HG03457 (cell line): ENCODE data around the gene RAPGEF2.

Source experiments
- ATAC-seq: cut with Tn5 transposase; IDR thresholded peaks from one replicate; pipeline ENCODE4 v1.9.1; 2021; ENCODE audit warnings: moderate number of reproducible peaks; ENCODE audit not compliant: unreplicated experiment

RAPGEF2 gene

DNA sequence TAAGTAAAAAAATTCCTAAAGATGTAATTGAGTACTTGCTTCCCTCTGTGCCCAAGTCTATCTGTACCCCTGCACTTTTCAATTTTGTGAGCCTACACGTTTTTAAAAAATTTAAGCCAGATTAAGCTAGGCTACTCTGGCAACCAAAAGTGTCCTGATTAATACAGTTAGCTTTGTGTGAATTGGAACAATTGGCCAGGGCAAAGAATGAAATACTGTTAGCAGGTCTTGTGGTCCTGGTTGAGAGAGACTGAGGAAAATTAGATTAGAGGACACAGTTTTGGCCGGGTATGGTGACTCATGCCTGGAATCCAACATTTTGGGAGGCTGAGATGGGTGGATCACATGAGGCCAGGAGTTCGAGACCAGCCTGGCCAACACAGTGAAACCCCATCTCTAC, 293.3 kb downstream of the RAPGEF2 start:
- no peak for ATAC-seq

DNA sequence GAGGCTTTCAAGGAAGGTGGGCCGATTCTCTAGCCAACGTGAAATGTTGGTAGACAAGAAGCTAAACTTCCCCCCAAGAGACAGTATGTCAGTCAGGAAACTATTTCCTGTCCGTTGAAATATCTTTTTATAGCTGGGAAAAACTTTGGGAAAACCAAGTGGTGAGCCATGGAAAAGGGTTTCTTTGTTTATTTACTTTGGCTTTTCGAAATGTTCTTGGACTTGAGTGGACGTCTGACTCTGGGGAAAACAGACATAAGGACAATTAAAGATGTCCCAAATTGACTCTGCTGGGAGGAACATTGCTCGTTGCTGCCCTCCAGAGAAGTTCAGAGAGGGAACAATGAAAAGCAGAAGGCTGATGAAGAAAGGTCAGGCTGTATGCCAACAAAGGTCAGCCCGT, 295.4 kb downstream of the RAPGEF2 start:
- ATAC-seq, result no peak

DNA sequence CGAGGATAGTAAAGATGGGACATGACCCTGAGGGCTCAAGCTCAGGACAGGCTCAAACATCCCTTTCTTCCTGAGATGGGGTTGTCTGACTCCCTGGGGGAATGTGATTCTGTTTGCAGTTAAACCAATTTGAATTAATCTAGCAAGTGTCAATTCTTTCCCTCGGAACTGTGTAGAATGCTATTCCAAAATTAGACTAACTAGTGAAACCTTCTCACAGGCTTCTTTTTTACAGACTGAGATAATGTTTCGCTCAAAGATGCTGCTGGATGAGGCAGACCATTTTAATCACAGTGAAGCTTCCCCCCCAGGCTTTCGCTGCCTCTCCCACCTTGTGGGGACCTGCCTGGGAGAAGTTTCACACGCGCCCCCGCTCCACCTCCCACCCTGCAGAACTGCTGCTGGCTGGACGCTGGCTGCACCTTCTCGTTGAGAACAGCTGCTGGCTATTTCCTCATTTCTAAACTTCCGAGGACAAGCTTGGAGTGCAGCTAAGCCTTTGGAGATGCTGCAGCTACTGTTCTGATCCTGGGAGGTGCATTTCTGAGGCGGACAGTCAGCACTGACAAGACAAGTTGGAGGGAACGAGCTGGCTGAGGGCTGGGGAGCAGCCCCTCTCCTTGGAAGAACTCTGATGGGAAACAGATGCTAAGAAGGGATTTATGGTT, 297.8 kb downstream of the RAPGEF2 start:
- ATAC-seq, result no peak

DNA sequence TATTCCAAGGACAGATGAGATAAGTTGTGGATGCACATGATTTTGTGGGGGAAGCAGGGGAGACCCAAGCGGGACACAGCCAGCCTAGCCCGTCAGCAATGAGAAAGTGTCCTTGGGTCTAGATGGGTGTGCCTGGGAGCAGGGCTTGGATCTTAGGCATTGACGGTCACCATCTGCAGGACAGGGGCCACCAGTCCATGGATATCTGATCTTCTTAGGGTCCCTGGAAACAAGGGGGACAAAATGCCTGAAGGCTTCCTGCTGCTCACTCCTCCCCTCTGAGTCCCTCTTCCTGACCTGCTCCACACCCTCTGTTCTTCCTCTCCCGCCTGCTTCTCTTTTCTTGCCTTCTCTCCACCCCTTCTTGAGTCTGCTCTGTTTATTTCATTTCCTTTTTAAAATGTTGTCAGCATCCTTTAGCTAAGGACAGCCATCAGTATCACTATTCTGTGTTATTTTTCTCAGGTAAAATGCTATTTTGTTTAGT, 298.4 kb downstream of the RAPGEF2 start:
- ATAC-seq, result no peak

DNA sequence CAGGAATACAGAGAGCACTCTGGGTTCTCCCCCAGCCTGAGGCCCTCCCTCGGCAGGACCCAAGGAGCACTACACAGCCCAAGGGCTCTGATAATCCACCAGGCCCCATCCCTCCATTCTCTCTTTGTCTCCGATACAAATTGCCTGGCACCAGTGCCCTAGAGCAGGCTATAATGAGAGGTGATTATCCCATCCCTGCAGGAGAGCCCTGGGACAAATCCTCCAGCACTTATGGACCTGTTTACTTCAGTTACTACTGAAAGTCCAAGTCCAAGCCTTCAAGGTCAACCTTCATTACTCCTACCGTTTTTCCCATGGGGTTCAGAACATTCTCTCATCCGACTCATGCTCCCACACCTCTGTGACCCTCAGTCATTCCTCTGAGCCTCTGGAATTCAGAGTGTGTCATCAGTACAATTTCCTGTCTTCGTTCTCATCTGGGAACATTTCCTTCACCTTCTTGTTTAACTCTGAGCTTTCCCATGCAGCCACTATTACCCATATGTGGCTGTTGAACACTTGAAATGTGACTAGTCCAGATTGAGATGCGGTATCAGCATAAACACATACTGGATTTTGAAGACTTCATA, 299.0 kb downstream of the RAPGEF2 start:
- no peak for ATAC-seq
